OCI-LY3 (cell line): Measurements from ENCODE around the gene ARHGAP22.

Experiments
- H2AFZ ChIP-seq: fragments of 200-600, 300-600 bp; shearing (Covaris generic); 2 replicates; pipeline ENCODE4 v1.6.0; 2014; ENCODE audit warnings: antibody characterized with exemption, low read depth, low read length
- H3K27ac ChIP-seq: fragments of 200-600, 300-600 bp; sonication (generic); 2 replicates; pipeline ENCODE4 v1.5.1; 2014; ENCODE audit warnings: mild to moderate bottlenecking, low read length, moderate library complexity, mixed read lengths
- H3K27me3 ChIP-seq: fragments of 200-600, 300-600 bp; sonication (generic); 2 replicates; pipeline ENCODE4 v1.6.1; 2014; ENCODE audit warnings: low read depth, low read length, mixed read lengths
- H3K36me3 ChIP-seq: fragments of 200-600, 300-600 bp; sonication (generic); replicated peaks from 2 replicates; pipeline ENCODE3; 2014; ENCODE audit warnings: low read depth, low read length, mixed read lengths
- H3K4me1 ChIP-seq: fragments of 300-600, 200-600 bp; sonication (generic); 2 replicates; pipeline ENCODE4 v1.6.1; 2014; ENCODE audit warnings: low read length, mixed read lengths
- H3K4me2 ChIP-seq: fragments of 200-600, 300-600 bp; sonication (generic); 2 replicates; pipeline ENCODE4 v1.6.1; 2014; ENCODE audit warnings: low read length, mixed read lengths
- H3K4me3 ChIP-seq: fragments of 300-600, 200-600 bp; sonication (generic); 2 replicates; pipeline ENCODE4 v1.5.1; 2014; ENCODE audit warnings: antibody characterized with exemption, mild to moderate bottlenecking, low read length, moderate library complexity
- H3K79me2 ChIP-seq: fragments of 300-600, 200-600 bp; shearing (Covaris generic); 2 replicates; pipeline ENCODE4 v1.6.1; 2014; ENCODE audit warnings: mild to moderate bottlenecking, low read length, mixed read lengths
- H3K9ac ChIP-seq: fragments of 300-600, 200-600 bp; shearing (Covaris generic); 2 replicates; pipeline ENCODE4 v1.6.0; 2014; ENCODE audit warnings: mild to moderate bottlenecking, low read length, moderate library complexity
- H3K9me3 ChIP-seq: fragments of 200-600, 300-600 bp; shearing (Covaris generic); 2 replicates; pipeline ENCODE4 v1.6.1; 2014; ENCODE audit warnings: low read length, mixed read lengths; ENCODE audit not compliant: insufficient read depth
- H4K20me1 ChIP-seq: fragments of 200-600, 300-600 bp; sonication (generic); 2 replicates; pipeline ENCODE4 v1.6.1; 2016; ENCODE audit warnings: low read length, mixed read lengths; ENCODE audit not compliant: insufficient read depth
- CTCF ChIP-seq: fragments of 200-600, 300-600 bp; sonication (generic); IDR thresholded peaks from 2 replicates; pipeline ENCODE4 v1.5.1; 2014; ENCODE audit warnings: antibody characterized with exemption, low read length, low read depth
- EZH2phosphoT487 ChIP-seq: fragments of 200-600 bp; shearing (Covaris generic); IDR thresholded peaks from 2 replicates; pipeline ENCODE4 v1.6.1; 2018; ENCODE audit warnings: antibody characterized with exemption, mixed run types, low read depth

ARHGAP22 gene

GRCh38 chr10:48526846-48527505 lies 77.9 kb downstream of the ARHGAP22 start:
- no peak overlapping the region for H3K9ac ChIP-seq
- no peak overlapping the region for H2AFZ ChIP-seq

GRCh38 chr10:48526011-48526821 lies 78.7 kb downstream of the ARHGAP22 start:
- Histone ChIP-seq H3K4me2 (no peak overlapping the region), H3K4me1 (no peaks in the 10 kb centered on the region), H3K36me3 (no peaks in the 10 kb centered on the region), H3K27ac (no peak overlapping the region), H3K9ac (no peak overlapping the region), H3K27me3 (no peaks in the 10 kb centered on the region), H3K4me3 (no peak overlapping the region), H2AFZ (no peak overlapping the region), H3K9me3 (no peaks in the 10 kb centered on the region), H3K79me2 (no peaks in the 10 kb centered on the region), H4K20me1 (no peaks in the 10 kb centered on the region)
- TF ChIP-seq CTCF (no peak), EZH2phosphoT487 (no peak)

More at GRCh38 chr10:48526846-48527505, 77.9 kb downstream of the ARHGAP22 start:
- H3K4me2 ChIP-seq = no peak overlapping the region
- H3K27ac ChIP-seq = no peak overlapping the region
- TF ChIP-seq EZH2phosphoT487 = no peak
- no peak for TF ChIP-seq CTCF
- no peaks in the 10 kb centered on the region for H4K20me1 ChIP-seq
- H3K4me1 ChIP-seq = no peaks in the 10 kb centered on the region
- no peaks in the 10 kb centered on the region for H3K36me3 ChIP-seq
- H3K4me3 ChIP-seq = no peak overlapping the region
- no peaks in the 10 kb centered on the region for H3K27me3 ChIP-seq
- H3K9me3 ChIP-seq = no peaks in the 10 kb centered on the region
- no peaks in the 10 kb centered on the region for H3K79me2 ChIP-seq

GRCh38 chr10:48525113-48525512 lies 79.8 kb downstream of the ARHGAP22 start:
- no peaks in the 10 kb centered on the region for H3K4me1 ChIP-seq
- H3K27ac ChIP-seq = no peak overlapping the region
- no peaks in the 10 kb centered on the region for H3K27me3 ChIP-seq
- TF ChIP-seq CTCF (no peak), EZH2phosphoT487 (no peak)
- no peaks in the 10 kb centered on the region for H3K9me3 ChIP-seq
- no peak overlapping the region for H2AFZ ChIP-seq
- H4K20me1 ChIP-seq = no peaks in the 10 kb centered on the region
- H3K36me3 ChIP-seq = no peaks in the 10 kb centered on the region
- no peak overlapping the region for H3K4me2 ChIP-seq
- H3K4me3 ChIP-seq = no peak overlapping the region
- no peaks in the 10 kb centered on the region for H3K79me2 ChIP-seq
- H3K9ac ChIP-seq = no peak overlapping the region
